ENCODE data around the gene RNF212.

GRCh38 chr4:1112821-1113182 lies 562 bp downstream of the RNF212 start:
- no peak for TF ChIP-seq IRF4 (IDR thresholded peaks at IDR 0.05; ENCODE audit: low read depth, low read length)
- TF ChIP-seq POLR2AphosphoS5 (IDR thresholded peaks at IDR 0.05; ENCODE audit: low read length): no peak
- no peak for TF ChIP-seq POLR2A (IDR thresholded peaks at IDR 0.05; ENCODE audit: low read depth, low read length)
- TF ChIP-seq STAT3 (IDR thresholded peaks at IDR 0.05; ENCODE audit: low read depth, low read length): no peak
- TF ChIP-seq SIX5 (IDR thresholded peaks at IDR 0.05; ENCODE audit: low read depth, low read length, severe bottlenecking): no peak
- TF ChIP-seq CTCF (IDR thresholded peaks at IDR 0.05 in 2 of 3, conservative IDR thresholded peaks at IDR 0.05 in 1 of 3; ENCODE audit: control insufficient read depth in 2 of 3, extremely low read depth in 1 of 3, insufficient read depth in 1 of 3, low read depth in 3 of 3, low read length in 3 of 3): no peak
- no peak for TF ChIP-seq CEBPB (IDR thresholded peaks at IDR 0.05; ENCODE audit: borderline replicate concordance in 1 of 2, low read depth in 2 of 2, low read length in 2 of 2)
- no peak for TF ChIP-seq ZNF274 (IDR thresholded peaks at IDR 0.05; ENCODE audit: insufficient read depth, insufficient read length)
- TF ChIP-seq ELK1 (IDR thresholded peaks at IDR 0.05; ENCODE audit: low read depth, low read length): no peak

All from GM12878 (cell line).